Measurements from ENCODE around the gene RNF11. TPM values are rescaled to one million over a fixed set of nuclear protein-coding genes. Genes with fewer than 3 reads are reported as not detected.

Gene RNF11
- total RNA-seq, 6 experiments from 2014 or later: 114 to 147 (median 128) TPM

DNA sequence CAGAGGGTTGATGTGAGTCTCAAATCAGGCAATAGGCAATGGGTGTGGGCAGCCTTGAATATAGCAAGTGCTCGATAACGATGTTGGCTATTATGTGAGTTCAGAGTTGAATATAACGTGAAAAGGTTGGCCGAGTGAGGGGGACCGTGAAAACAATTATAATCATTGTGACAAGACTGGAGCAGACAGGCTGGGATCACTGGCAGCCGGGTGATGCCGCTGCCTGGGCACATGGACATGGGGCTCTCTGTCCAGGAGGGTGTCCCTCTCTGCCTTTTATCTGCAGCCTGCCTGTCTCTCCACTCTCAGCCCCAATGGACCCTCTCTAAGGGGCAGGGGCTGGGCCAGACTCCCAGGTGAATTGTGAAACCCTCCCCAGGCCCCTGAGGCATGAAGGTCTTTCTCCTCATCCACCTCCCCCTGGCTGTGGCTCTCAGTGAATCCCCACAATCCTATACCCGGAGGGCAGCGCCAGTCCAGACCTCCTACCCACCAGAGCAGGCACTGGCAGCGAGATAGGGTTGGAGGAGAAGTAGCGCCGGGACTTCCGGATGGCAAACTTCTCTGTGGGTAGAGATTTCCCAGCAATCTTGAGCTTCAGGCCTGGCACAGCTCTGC lies 57.9 kb downstream of the RNF11 start:
- H3K36me3 Mint-ChIP-seq (ENCODE audit: low read depth): no peaks in the 10 kb centered on the region
- H3K4me1 Mint-ChIP-seq (ENCODE audit: low read depth): peaks cover 19% of the 10 kb centered on the region
- no peak for DNase-seq
- TF ChIP-seq, protein P1, sequence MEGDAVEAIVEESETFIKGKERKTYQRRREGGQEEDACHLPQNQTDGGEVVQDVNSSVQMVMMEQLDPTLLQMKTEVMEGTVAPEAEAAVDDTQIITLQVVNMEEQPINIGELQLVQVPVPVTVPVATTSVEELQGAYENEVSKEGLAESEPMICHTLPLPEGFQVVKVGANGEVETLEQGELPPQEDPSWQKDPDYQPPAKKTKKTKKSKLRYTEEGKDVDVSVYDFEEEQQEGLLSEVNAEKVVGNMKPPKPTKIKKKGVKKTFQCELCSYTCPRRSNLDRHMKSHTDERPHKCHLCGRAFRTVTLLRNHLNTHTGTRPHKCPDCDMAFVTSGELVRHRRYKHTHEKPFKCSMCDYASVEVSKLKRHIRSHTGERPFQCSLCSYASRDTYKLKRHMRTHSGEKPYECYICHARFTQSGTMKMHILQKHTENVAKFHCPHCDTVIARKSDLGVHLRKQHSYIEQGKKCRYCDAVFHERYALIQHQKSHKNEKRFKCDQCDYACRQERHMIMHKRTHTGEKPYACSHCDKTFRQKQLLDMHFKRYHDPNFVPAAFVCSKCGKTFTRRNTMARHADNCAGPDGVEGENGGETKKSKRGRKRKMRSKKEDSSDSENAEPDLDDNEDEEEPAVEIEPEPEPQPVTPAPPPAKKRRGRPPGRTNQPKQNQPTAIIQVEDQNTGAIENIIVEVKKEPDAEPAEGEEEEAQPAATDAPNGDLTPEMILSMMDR (IDR thresholded peaks at IDR 0.05): no peak
- H3K27ac Mint-ChIP-seq: no peak overlapping the region
- H3K4me3 Mint-ChIP-seq: no peak overlapping the region
- H3K9me3 Mint-ChIP-seq: no peaks in the 10 kb centered on the region
- peaks cover 5% of the 10 kb centered on the region for H3K27me3 Mint-ChIP-seq (ENCODE audit: insufficient read depth)

DNA sequence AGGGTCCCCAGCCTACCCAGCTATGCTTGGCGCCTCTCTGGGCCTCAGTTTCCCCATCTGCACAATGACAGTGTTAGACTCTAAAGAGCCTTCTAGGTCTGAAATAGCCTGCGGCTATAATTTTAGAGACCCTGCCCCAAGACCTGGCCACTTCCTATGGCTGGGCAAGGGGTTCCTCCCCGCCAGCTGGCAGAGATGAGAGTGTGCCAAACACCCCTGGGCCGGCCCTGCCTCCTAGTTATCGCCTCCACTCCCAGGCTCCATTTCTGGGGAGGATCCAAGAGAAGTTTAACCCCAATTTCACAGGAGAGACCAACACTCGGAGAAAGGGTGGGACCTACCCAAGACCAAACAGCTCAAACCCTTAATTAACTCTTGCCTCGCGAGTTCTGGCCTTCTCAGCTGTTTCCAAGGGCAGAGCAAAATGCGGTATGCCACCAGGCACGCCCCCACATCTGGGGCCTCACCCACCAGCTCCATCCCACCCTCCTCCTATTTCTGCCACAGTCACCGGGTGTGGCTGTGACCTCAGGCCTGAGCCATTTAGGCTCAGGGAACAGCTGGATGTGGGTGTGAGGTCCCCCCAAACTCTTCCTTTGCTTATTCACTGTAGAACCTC lies 58.6 kb downstream of the RNF11 start:
- no peak overlapping the region for H3K27ac Mint-ChIP-seq
- H3K9me3 Mint-ChIP-seq: no peaks in the 10 kb centered on the region
- no peaks in the 10 kb centered on the region for H3K36me3 Mint-ChIP-seq (ENCODE audit: low read depth)
- no peak for DNase-seq
- H3K4me1 Mint-ChIP-seq (ENCODE audit: low read depth): peaks cover 19% of the 10 kb centered on the region
- TF ChIP-seq, protein P1 (IDR thresholded peaks at IDR 0.05): no peak
- H3K4me3 Mint-ChIP-seq: no peak overlapping the region
- peaks cover 5% of the 10 kb centered on the region for H3K27me3 Mint-ChIP-seq (ENCODE audit: insufficient read depth)

DNA sequence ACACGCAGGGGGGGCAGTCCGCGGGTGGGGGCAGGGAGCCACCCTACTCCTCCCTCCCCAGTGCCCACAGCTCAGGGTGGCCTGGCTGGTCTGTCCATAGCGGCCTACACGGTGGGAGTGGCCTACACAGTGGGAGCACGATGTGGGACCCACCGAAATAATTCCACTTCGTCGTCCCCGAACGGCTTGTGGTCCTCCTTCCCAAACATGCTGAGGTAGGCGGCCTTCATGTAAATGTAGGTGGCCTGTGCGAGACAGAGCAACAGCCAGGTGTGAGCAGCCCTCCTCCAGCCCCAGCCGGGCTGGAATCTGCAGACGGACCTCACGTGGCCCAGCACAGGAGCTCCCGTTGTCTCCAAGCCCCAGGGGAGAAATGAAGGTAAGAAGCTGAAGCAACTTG lies 59.9 kb downstream of the RNF11 start:
- Mint-ChIP-seq H3K4me1 (ENCODE audit: low read depth) (peaks cover 19% of the 10 kb centered on the region), H3K36me3 (ENCODE audit: low read depth) (no peaks in the 10 kb centered on the region), H3K27ac (no peak overlapping the region), H3K9me3 (no peaks in the 10 kb centered on the region), H3K27me3 (ENCODE audit: insufficient read depth) (peaks cover 5% of the 10 kb centered on the region), H3K4me3 (no peak overlapping the region)
- TF ChIP-seq, protein P1 (IDR thresholded peaks at IDR 0.05): no peak
- DNase-seq: no peak

DNA sequence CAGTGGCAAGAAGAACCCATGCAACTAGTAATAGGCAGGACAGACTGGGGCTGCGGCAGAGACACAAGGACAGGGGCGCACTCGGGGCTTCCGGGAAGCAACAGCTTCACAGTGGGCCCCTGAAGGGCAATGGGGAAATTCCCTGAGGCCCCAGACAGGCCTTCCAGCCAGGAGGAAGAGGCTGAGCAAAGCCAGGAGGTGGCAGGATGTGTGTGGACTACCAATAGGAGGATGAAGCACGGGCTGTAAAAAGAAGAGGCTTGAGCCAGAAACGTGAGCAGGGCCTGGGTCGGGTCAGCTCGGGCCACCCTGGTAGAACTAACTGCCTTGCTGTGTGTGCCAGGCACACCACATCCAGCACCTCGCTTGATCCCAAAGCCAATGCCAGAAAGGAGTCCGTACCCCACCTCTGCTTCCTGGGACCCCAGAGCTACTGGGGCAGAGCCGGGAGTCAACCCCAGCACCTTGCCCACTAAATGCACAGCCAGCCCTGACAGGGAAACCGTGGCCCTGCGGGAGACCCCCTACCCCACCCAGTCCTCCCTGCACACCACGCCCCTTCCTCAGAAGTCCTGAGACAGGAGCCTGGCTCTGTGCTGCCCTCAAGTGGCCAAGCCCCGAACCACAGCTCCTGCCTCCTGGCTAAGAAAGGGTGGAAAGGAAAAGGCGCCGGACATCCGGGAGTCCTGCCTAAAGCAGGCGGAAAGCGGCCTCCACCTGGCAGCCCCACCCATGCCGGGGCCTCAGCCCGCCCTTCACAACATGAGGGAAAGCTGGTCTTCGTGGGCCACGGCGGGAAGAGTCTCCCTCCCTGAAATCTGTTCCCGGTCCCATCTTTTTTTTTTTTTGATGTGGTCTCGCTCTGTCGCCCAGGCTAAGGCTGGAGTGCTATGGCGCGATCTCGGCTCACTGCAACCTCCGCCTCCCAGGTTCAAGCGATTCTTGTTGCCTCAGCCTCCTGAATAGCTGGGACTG lies 60.6 kb downstream of the RNF11 start:
- H3K27ac Mint-ChIP-seq: peak overlapping the region; percentile 52
- no peaks in the 10 kb centered on the region for H3K36me3 Mint-ChIP-seq (ENCODE audit: low read depth)
- peaks cover 5% of the 10 kb centered on the region for H3K27me3 Mint-ChIP-seq (ENCODE audit: insufficient read depth)
- H3K9me3 Mint-ChIP-seq: no peaks in the 10 kb centered on the region
- peak overlapping the region; percentile 61; the same call in 1 of the 2 replicates for H3K4me3 Mint-ChIP-seq
- DNase-seq: peak; percentile 62
- TF ChIP-seq, protein P1 (IDR thresholded peaks at IDR 0.05): peak; percentile 98
- H3K4me1 Mint-ChIP-seq (ENCODE audit: low read depth): peaks cover 19% of the 10 kb centered on the region

DNA sequence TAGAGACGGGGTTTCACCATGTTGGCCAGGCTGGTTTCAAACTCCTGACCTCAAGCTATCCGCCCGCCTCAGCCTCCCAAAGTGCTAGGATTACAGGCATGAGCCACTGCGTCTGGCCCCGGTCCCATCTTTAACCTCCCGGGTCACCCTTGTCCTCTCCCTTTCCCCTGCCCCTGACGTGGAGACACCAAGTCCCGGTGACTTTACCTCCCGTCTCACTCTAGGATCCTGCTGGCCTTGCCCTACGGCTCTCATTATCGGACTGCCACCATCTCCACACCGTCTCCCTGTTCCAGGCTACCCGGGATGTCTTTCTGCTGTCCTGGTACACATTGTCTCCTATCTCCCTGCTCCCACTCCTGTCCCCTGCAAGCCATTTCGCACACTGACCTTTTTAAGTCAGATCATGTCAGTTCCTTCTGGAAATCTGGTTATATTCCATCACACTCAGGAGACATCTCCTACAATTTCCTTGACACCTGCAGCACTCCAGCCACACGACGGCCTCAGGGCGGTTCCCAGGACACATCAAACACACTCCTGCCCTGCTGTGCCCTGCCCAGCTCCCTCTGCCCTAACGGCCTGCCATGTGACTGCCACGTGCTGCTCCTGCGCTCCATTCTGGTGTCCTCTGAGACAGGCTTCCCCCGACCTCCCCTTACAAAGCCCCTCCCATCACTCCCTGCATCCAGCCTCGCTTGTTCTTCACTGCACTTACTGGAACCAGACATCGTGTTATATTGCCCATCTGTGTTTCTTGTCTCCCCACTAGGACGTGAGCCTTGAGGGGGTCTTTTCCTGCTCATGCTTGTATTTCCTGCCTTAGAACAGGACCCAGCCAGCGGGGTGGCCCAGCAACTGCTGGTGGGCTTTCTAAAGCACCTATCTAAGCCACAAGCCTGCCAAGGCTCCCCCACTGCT lies 61.6 kb downstream of the RNF11 start:
- no peak overlapping the region; the same call in 1 of the 2 replicates for H3K4me3 Mint-ChIP-seq
- H3K27me3 Mint-ChIP-seq (ENCODE audit: insufficient read depth): peaks cover 5% of the 10 kb centered on the region
- H3K27ac Mint-ChIP-seq: peak overlapping the region; percentile 34; the same call in 1 of the 2 replicates

More for the DNA sequence above, 61.6 kb downstream of the RNF11 start:
- Mint-ChIP-seq H3K9me3 (no peaks in the 10 kb centered on the region), H3K4me1 (ENCODE audit: low read depth) (peaks cover 19% of the 10 kb centered on the region), H3K36me3 (ENCODE audit: low read depth) (no peaks in the 10 kb centered on the region)
- DNase-seq: no peak
- TF ChIP-seq, protein P1 (IDR thresholded peaks at IDR 0.05): no peak
